Stimulated activated CD8-positive, alpha-beta memory T cell treated with anti-CD3 and anti-CD28 coated beads, Interleukin-12 subunit alpha, Interleukin-12 subunit beta, amount 100 ng/mL, for 4 hours (primary cell): ENCODE data around the gene ATAT1.

Experiments
- DNase-seq: peaks from one replicate; pipeline ENCODE4 v3.0.0-alpha.2; 2020; ENCODE audit warnings: low read depth

The ATAT1 gene

GRCh38 chr6:30613251-30614043 is 13.2 kb upstream of the ATAT1 start:
- DNase-seq: no peak

DNA sequence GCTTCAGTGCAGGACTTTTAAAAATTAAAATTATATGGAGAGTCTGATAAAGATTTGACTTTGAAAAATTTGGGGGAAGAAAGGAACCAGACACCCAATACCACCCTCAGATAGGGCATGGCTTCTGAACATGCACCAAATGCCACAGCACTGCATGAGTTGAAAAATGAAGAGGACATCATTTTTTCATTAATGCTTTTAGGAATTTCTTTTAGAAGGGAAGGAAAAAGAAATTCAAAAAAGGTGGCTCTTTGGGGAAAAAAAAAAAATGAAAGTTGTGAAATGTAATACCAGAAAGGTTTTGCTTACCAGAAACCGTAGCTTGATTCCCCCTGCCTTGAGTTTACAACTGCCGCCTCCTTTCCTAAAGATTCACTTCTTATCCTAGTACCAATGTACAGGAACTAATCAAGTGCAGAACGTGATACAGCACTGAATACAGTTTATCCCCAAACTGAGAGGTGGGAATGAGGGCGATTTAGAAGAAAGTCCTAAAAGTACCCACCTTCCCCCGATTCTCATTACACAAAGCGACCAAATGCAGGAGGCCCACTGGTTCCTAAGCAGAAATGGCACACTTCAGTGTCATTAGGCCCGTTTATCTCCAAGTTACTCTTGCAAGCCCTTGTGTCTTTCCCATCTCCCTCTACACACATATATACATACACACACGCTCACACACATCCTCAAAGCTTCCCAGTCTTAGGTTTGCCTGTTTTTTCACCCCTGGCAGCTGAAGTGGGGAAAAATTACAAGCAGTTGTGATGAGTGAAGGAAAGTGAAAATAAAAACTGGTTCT is 12.4 kb upstream of the ATAT1 start:
- no peak for DNase-seq

- peak; percentile 57 for DNase-seq
Measured at GRCh38 chr6:30614843-30615218, 11.8 kb upstream of the ATAT1 start.

DNA sequence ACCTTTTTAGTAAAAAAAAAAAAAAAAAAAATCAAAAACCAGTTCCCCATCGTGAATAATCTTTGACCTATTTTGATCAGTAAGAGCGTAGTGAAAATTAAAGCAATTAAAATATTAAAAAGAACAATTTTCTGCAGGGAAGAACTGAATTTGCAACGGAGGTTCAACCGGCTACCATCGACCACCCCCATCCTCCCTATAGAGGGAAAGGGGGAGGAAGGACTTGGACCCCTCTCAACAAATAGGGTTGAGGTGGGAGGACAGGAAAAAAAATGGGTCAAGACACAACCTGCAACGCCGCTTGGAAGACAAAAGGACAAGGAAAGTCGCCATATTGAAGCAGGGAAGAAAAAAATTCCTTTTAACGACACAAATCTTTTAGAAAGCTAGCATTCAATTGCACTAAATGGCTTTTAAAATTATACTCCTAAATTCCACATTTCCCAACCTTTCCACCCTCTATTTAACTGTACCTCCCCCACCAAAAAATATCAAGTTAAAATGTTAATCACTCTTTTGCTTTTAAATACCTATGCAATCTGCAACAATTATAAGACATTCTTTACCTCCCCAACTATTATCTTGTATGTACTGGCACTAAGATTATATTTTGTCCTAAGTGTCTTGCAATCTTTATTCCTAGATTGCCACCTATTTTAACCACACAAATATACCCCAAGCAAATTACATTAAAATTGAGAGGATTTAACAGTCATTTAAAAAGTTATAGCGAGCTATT is 11.3 kb upstream of the ATAT1 start:
- no peak for DNase-seq

DNA sequence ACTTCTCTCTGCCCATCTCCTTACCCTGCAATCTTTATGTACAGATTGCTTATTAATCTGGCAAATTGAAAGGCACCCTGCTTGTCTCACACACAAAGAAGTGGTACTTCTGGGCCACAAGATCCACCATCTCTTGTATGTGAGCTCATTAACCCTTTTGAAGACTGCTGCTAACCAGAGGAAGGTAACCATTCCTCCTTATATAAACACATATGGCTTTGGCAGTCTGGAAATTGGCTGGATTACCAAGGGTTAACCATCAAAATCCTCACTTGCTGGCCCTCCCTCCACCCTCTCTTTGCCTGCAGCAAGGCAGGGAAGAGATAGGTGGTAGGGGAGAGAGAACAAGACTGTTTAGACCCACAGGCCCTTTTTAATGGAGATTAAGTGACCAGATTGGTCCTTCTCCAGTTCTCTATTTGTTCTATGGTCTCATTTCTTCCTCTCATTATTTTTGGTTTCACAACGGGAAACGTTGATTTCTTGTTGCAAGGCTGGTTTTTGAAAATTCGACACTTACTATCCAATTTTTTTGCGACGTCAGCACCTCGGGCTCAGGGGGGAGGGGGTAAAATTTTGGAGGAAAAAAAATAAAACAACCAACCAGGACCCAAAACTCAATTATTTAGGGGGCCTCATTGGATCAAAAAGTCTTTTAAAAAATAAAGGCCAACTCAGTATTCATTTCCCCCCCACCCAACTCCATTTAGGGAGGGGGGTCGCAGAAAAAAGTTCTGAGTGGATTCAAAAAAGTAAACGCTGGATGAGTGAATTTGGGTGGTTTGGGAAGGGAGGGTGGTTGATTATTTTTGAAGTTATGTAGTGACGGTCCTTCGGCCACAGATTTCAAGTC is 10.5 kb upstream of the ATAT1 start:
- DNase-seq: no peak

DNA sequence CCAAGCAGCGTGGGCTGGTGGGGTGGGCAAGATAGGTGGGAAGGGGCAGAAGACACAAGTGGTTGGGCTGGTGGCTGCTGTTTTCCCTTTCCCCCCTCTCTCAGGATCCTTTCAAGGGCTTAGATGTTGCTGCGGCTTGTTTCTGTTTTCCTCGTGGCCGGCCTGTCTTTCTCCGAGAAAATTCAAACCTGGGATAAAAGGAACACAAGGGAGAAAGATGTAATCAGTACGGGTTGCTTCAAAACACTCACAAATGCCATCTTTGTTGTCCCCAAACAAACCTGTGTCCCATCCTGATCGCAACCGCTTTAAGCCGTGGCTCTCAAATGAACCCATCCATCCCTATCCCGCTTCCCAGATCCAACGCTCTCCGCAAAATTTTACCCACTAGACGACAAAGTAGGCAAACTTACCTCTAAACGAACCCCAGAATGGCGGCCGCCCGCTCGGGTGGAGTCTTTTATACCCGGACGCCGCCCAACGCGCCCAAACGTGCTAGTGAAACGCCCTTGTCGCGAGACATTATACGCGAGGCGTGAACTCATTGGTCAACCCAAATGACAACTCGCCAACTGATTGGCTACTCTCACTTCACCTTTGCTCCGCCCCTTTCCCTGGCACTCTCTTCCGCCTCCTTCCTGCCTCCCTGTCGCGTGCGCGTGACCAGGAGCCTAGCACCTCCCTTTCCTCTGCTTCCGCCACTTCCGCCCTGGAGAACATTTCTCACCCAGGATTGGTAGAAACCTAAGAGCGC is 9.7 kb upstream of the ATAT1 start, which contains the start of gene PPP1R10:
TSS of gene PPP1R10 (minus strand) at position 433 of the 754 bp plus-strand sequence. CDS start 7,299 bp downstream, outside the sequence.
- peak; percentile 93 for DNase-seq

DNA sequence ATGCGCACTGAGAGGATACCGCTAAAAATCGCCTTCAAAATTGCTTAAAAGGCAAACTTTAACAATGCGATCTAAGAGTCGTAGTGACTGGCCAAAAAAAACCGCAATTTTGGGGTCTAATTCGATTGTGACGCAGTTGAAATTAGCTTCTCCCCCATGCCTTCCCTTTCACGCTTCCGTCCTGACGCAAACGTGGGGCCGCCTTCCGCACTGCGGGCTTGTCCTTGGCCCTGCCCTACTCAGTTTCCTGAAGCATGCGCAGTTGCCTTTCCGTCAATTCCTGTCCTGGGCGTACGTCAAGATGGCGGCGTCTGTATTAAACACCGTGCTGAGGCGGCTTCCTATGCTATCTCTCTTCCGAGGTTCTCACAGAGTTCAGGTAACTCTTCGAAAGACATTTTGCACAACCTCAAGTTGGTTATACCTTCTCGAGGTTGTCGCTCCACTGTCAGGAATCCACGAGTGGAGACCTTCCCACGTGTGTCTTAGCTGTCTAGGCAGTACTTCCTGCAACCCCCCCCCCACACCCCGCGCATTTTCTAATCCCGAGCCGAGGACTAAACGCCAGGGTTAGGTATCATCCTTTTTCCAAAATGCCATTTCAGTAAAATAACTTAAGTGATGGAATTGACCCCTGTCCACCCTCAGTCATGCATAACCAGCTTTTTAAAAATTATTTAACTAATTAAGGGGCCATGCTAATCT is 9.0 kb upstream of the ATAT1 start, which contains the start of gene MRPS18B:
TSS of gene MRPS18B (plus strand) at position 276 of the 705 bp plus-strand sequence. CDS start at position 302, 26 bp downstream.
- peak; percentile 95 for DNase-seq

DNA sequence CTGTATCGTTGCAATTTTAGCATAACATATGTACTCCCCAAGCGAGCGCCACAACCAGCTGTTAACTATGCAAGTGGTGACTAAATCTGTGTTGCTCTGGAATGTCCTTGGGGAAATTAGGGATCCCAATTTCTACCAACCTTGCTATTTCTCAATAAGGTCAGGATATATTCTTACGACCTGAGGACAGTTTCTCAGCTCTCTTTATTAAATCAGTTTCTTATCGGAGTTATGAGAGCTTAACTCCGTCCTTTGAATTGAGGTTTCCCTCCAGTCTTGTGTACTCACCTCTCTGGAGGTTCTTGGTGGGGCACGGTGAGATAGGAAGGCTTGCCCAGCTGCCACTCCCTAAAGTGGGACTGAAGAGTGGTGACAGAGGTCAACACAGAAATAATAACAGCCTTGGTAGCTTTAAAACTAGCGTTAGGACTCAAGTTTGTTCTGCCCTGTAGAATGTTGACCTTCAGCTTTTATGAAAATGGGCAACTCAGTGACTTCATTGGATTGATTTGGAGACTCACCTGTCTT is 8.3 kb upstream of the ATAT1 start:
- DNase-seq: no peak

DNA sequence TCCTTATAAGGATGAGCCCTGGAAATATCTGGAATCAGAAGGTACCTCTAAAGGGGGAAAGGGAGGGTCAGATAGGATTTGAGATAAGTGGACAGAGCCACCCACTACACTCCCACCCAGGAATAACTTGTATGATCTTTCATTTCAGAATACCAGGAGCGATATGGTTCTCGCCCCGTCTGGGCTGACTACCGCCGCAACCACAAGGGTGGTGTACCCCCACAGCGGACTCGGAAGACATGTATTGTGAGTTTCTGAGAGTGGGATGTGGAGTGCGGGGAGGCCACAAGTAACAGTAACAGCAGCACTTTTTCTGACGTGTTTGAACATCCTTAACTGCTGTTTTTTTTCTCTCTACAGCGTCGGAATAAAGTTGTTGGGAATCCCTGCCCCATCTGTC is 7.1 kb upstream of the ATAT1 start:
- DNase-seq: no peak

- DNase-seq: no peak
Measured at GRCh38 chr6:30625511-30625910, 1.2 kb upstream of the ATAT1 start.

- DNase-seq: no peak
Measured at GRCh38 chr6:30635834-30636233, 9.2 kb downstream of the ATAT1 start.

- DNase-seq: no peak
Measured at GRCh38 chr6:30640481-30640880, 13.8 kb downstream of the ATAT1 start.

- no peak for DNase-seq
Measured at GRCh38 chr6:30641048-30641447, 14.4 kb downstream of the ATAT1 start.

GRCh38 chr6:30643656-30644055 is 17.0 kb downstream of the ATAT1 start:
- DNase-seq: no peak

DNA sequence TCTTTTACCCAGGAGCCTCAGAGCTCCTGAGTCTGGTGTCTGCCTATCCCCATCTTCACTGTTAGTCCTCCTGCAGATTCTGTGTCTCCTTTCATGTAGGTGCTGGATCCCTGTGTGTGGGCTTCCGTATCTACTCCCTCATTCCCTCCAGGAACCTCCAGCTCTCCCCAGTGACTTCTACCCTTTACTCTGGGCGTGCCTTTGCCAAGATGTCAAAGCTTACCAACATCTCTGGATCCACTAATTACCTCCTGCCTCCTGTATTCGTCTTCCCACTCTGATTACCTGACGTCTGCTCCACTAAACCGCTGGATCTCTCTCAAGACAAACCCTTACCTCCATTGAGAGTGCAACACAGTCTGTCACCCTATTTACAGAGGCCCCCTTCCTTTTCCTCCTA is 18.1 kb downstream of the ATAT1 start:
- DNase-seq: no peak

DNA sequence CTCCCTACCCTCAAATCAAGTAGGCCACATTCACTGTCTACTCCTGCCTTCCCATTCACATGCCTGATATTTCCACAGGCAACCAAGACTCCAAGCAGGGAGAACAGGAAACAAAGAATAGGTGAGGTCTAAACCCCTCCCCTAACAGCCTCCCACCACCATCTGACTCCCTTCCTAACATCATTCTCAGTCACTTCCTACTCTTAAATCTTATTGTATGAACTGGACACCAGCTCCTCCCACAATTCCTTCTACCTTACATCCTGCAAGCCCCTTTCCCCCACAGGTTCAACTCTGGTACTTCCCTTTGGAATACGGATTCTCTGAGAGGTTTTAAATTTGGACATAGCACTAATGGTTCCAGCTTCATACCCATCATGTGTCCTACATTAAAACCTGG is 19.3 kb downstream of the ATAT1 start:
- DNase-seq: no peak

GRCh38 chr6:30646450-30647241 is 20.0 kb downstream of the ATAT1 start, which contains the start of gene C6orf136:
C6orf136 (plus strand) TSS chr6:30647133; CDS start chr6:30647232, 99 bp downstream.
- DNase-seq: peak; percentile 86

- DNase-seq: peak; percentile 59
Measured at GRCh38 chr6:30647242-30648116, 20.8 kb downstream of the ATAT1 start.
